AG20443 (cell line): Measurements from ENCODE around the gene RP2.

ENCODE experiments used
- DNase-seq: peaks from one replicate; pipeline ENCODE4 v3.0.0; 2012; ENCODE audit warnings: low spot score, mixed read lengths

Gene RP2

GRCh38 chrX:46920235-46920634 lies 83.4 kb downstream of the RP2 start:
- DNase-seq: no peak

GRCh38 chrX:46922611-46923010 lies 85.8 kb downstream of the RP2 start:
- DNase-seq: no peak

- no peak for DNase-seq
Measured at GRCh38 chrX:46927718-46928117, 90.9 kb downstream of the RP2 start.

- peak; percentile 26 for DNase-seq
Measured at GRCh38 chrX:46929439-46930261, 92.8 kb downstream of the RP2 start.
